Peyer's patch (tissue), 4 donors: ENCODE data around the gene VPS16.

Source experiments
- POLR2A ChIP-seq, 2 donors: fragments of 450-650 bp; IDR thresholded peaks; one replicate each; pipeline ENCODE4 v1.5.1; 2017; ENCODE audit warnings: antibody characterized with exemption in 2 of 2, mild to moderate bottlenecking in 2 of 2, moderate library complexity in 2 of 2
- TF ChIP-seq, protein P1 (sequence below), 6 experiments: fragments of 450-650 bp in 4 of 6; fragments of 200-600 bp in 2 of 6; sonication (generic) in 1 of 6; IDR thresholded peaks; one replicate each; pipeline ENCODE4 v1.5.1; 2017 to 2019; ENCODE audit warnings: antibody characterized with exemption in 6 of 6, mild to moderate bottlenecking in 3 of 6, moderate library complexity in 1 of 6

DNA sequence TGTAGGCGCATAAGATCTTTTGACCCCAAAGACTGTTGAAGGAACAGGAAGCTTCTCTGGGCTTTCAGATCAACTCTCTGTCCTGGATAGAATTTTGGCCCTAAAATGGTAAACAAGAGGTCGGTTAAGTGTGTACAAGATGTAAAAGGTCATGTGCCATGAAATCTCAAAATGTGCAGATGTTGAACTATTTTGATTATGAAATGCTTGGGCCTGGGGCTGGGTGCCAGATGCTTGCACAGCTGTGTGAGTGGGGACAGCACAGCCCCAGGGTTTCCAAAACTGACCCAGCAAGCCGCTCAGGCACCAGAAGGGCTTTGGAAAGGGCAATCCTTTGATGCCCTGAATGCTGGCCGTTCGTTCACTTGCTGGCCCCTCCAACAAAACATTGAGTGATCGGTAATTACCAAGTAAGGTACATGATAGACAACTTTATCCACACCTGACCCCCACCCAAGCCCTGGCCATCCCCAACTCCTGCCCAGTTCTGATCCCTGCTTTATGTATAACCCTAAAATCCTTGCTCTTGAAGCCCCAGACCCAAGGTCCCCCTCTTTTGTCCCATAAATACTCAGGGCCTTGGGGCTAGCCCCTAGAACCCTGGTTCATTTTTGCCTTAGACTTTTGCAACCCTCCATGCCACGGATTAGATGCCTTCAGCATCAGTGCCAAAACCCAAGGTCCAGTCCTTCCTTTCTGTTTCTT is 22.5 kb upstream of the VPS16 start:
- TF ChIP-seq, protein P1, sequence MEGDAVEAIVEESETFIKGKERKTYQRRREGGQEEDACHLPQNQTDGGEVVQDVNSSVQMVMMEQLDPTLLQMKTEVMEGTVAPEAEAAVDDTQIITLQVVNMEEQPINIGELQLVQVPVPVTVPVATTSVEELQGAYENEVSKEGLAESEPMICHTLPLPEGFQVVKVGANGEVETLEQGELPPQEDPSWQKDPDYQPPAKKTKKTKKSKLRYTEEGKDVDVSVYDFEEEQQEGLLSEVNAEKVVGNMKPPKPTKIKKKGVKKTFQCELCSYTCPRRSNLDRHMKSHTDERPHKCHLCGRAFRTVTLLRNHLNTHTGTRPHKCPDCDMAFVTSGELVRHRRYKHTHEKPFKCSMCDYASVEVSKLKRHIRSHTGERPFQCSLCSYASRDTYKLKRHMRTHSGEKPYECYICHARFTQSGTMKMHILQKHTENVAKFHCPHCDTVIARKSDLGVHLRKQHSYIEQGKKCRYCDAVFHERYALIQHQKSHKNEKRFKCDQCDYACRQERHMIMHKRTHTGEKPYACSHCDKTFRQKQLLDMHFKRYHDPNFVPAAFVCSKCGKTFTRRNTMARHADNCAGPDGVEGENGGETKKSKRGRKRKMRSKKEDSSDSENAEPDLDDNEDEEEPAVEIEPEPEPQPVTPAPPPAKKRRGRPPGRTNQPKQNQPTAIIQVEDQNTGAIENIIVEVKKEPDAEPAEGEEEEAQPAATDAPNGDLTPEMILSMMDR (IDR thresholded peaks at IDR 0.05), result no peak
- no peak for TF ChIP-seq POLR2A (IDR thresholded peaks at IDR 0.05)
